Type B pancreatic cell (in vitro differentiated cells): ENCODE measurements around the gene RET. TPM values are rescaled to one million over a fixed set of nuclear protein-coding genes. Genes with fewer than 3 reads are reported as not detected.

Source experiments
- DNase-seq: peaks from one replicate; pipeline ENCODE4 v3.0.0; 2021; ENCODE audit warnings: mixed read lengths; ENCODE audit not compliant: unreplicated experiment; ENCODE audit errors: extremely low spot score
- H3K27ac Mint-ChIP-seq: 2 replicates; pipeline ENCODE4 v1.8.0; 2021; ENCODE audit warnings: mild to moderate bottlenecking, mixed read lengths
- H3K27me3 Mint-ChIP-seq: 2 replicates; pipeline ENCODE4 v1.8.0; 2021; ENCODE audit warnings: mixed read lengths
- H3K36me3 Mint-ChIP-seq: 2 replicates; pipeline ENCODE4 v1.8.0; 2021; ENCODE audit warnings: mixed read lengths
- H3K4me1 Mint-ChIP-seq: one replicate; pipeline ENCODE4 v1.8.0; 2021; ENCODE audit warnings: mixed read lengths; ENCODE audit not compliant: unreplicated experiment
- H3K4me3 Mint-ChIP-seq: 2 replicates; pipeline ENCODE4 v1.8.0; 2021; ENCODE audit warnings: mild to moderate bottlenecking, mixed read lengths
- H3K9me3 Mint-ChIP-seq: 2 replicates; pipeline ENCODE4 v1.8.0; 2021; ENCODE audit warnings: mixed read lengths
- total RNA-seq: library from RNA; stranded (reverse); gene quantifications from 2 replicates; pipeline ENCODE4 v1.2.1, GENCODE V29; 2021; ENCODE audit warnings: low replicate concordance
- TF ChIP-seq, protein P1 (sequence below): fragments of 200-600 bp; sonication (generic); conservative IDR thresholded peaks from 2 replicates; pipeline ENCODE4 v1.5.0; 2021; ENCODE audit warnings: antibody characterized with exemption, mild to moderate bottlenecking

The RET gene
- total RNA-seq, 1 donor from 2014 or later = 8.2 TPM

GRCh38 chr10:43122826-43123225, 46.0 kb downstream of the RET start:
- Mint-ChIP-seq H3K4me1 (peaks cover 10% of the 10 kb centered on the region), H3K27ac (no peak overlapping the region), H3K27me3 (peaks cover 6% of the 10 kb centered on the region)

GRCh38 chr10:43123361-43124093, 46.7 kb downstream of the RET start:
- Mint-ChIP-seq H3K4me1 (peaks cover 10% of the 10 kb centered on the region), H3K27ac (no peak overlapping the region), H3K27me3 (peaks cover 6% of the 10 kb centered on the region), H3K4me3 (no peak overlapping the region), H3K36me3 (no peaks in the 10 kb centered on the region), H3K9me3 (no peaks in the 10 kb centered on the region)
- peak; percentile 49 for DNase-seq
- TF ChIP-seq, protein P1, sequence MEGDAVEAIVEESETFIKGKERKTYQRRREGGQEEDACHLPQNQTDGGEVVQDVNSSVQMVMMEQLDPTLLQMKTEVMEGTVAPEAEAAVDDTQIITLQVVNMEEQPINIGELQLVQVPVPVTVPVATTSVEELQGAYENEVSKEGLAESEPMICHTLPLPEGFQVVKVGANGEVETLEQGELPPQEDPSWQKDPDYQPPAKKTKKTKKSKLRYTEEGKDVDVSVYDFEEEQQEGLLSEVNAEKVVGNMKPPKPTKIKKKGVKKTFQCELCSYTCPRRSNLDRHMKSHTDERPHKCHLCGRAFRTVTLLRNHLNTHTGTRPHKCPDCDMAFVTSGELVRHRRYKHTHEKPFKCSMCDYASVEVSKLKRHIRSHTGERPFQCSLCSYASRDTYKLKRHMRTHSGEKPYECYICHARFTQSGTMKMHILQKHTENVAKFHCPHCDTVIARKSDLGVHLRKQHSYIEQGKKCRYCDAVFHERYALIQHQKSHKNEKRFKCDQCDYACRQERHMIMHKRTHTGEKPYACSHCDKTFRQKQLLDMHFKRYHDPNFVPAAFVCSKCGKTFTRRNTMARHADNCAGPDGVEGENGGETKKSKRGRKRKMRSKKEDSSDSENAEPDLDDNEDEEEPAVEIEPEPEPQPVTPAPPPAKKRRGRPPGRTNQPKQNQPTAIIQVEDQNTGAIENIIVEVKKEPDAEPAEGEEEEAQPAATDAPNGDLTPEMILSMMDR = no peak

More at GRCh38 chr10:43122826-43123225, 46.0 kb downstream of the RET start:
- Mint-ChIP-seq H3K4me3 (no peak overlapping the region), H3K9me3 (no peaks in the 10 kb centered on the region), H3K36me3 (no peaks in the 10 kb centered on the region)
- TF ChIP-seq, protein P1 = no peak
- DNase-seq = no peak

DNA sequence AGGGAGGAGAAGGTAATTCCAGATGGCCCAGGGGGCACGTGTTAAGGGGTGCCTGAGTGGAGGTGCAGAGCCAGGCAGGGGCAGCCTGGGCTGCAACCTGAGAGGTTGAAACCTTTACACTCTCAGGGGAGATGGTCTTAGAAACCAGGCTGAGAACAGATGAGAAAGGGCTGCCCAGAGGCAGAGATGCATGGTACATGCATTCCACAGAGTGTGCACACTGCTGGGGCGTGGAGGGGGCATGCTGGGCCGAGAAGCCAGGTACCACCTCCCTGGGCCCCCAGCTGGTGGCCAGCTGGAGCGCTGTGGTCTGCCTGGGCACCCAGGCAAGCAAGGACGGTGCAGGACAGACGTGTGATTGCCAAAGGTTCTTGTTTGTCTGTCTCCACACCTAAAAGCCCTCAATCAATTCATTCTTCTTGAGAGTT, 47.2 kb downstream of the RET start:
- DNase-seq = peak; percentile 27
- peaks cover 11% of the 10 kb centered on the region for H3K4me1 Mint-ChIP-seq
- no peaks in the 10 kb centered on the region for H3K9me3 Mint-ChIP-seq
- H3K27me3 Mint-ChIP-seq = peaks cover 6% of the 10 kb centered on the region
- H3K27ac Mint-ChIP-seq = no peak overlapping the region
- no peak overlapping the region for H3K4me3 Mint-ChIP-seq
- TF ChIP-seq, protein P1 = no peak
- no peaks in the 10 kb centered on the region for H3K36me3 Mint-ChIP-seq

DNA sequence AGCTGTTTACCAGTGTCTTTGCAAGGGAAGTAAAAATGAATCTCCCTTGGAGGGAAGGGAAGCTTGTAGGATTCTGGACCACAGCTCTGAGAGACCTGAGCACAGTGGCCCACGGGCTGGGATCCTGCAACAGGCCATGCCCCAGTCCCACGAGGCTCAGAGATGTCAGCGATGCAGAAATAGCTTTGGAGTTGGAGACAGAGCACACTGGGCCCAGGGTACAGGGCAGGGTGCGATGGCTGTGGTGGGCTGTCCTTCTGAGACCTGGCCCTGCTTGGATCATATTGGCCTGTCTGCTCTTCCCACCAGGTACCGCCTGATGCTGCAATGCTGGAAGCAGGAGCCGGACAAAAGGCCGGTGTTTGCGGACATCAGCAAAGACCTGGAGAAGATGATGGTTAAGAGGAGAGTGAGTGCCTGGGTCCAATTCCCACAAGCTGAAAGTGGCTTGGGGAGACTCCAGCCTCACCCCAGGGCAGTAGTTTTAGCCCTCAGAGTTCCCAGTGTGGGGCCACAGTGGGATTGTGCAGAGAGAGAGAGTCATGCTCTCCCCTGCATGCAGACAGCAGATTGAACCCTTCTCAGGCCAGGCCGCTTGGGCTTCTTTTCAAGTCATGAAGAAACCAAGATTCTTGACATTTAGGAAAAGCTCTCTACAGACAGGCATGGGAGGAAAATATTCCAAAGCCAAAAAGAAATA, 47.9 kb downstream of the RET start:
- H3K9me3 Mint-ChIP-seq = no peaks in the 10 kb centered on the region
- TF ChIP-seq, protein P1 = no peak
- no peak overlapping the region for H3K27ac Mint-ChIP-seq
- DNase-seq = peak; percentile 34
- peaks cover 9% of the 10 kb centered on the region for H3K27me3 Mint-ChIP-seq
- H3K4me1 Mint-ChIP-seq = peaks cover 16% of the 10 kb centered on the region
- H3K36me3 Mint-ChIP-seq = no peaks in the 10 kb centered on the region
- no peak overlapping the region for H3K4me3 Mint-ChIP-seq

GRCh38 chr10:43125274-43125845, 48.5 kb downstream of the RET start:
- Mint-ChIP-seq H3K4me1 (peaks cover 16% of the 10 kb centered on the region), H3K36me3 (no peaks in the 10 kb centered on the region), H3K9me3 (no peaks in the 10 kb centered on the region), H3K4me3 (no peak overlapping the region), H3K27me3 (peaks cover 9% of the 10 kb centered on the region), H3K27ac (no peak overlapping the region)
- DNase-seq = peak; percentile 22
- TF ChIP-seq, protein P1 = no peak
